Smooth muscle cell (in vitro differentiated cells): ENCODE results near the gene FBXO42. TPM values are rescaled to one million over a fixed set of nuclear protein-coding genes. Genes with fewer than 3 reads are reported as not detected.

Source experiments
- DNase-seq: peaks from one replicate; lab custom pipeline; 2025; ENCODE audit not compliant: unreplicated experiment; lab: John Stamatoyannopoulos, UW
- H2AFZ ChIP-seq: fragments of 200-600 bp; sonication (generic); 2 replicates; pipeline ENCODE4 v1.6.0; 2016; ENCODE audit warnings: antibody characterized with exemption, low read depth, mild to moderate bottlenecking
- H3F3A ChIP-seq: fragments of 200-600 bp; sonication (generic); 2 replicates; pipeline ENCODE4 v1.6.0; 2017; ENCODE audit warnings: antibody characterized with exemption, low read depth
- H3K27ac ChIP-seq: fragments of 200-600 bp; sonication (generic); 2 replicates; pipeline ENCODE4 v1.5.1; 2016; ENCODE audit warnings: low read depth, mild to moderate bottlenecking
- H3K27me3 ChIP-seq: fragments of 200-600 bp; sonication (generic); 2 replicates; pipeline ENCODE4 v1.6.1; 2016; ENCODE audit warnings: low read depth, mild to moderate bottlenecking
- H3K36me3 ChIP-seq: fragments of 200-600 bp; sonication (generic); 2 replicates; pipeline ENCODE4 v1.5.1; 2016; ENCODE audit warnings: low read depth
- H3K4me1 ChIP-seq: fragments of 200-600 bp; sonication (generic); 2 replicates; pipeline ENCODE4 v1.5.1; 2016; ENCODE audit warnings: low read depth
- H3K4me2 ChIP-seq: fragments of 200-600 bp; sonication (generic); 2 replicates; pipeline ENCODE4 v1.6.0; 2016; ENCODE audit warnings: mild to moderate bottlenecking
- H3K4me3 ChIP-seq: fragments of 200-600 bp; sonication (generic); 2 replicates; pipeline ENCODE4 v1.5.1; 2016; ENCODE audit warnings: mild to moderate bottlenecking
- H3K79me2 ChIP-seq: fragments of 200-600 bp; sonication (generic); 2 replicates; pipeline ENCODE4 v1.6.0; 2016; ENCODE audit warnings: low read depth, mild to moderate bottlenecking
- H3K9ac ChIP-seq: fragments of 200-600 bp; sonication (generic); 2 replicates; pipeline ENCODE4 v1.6.0; 2016; ENCODE audit warnings: low read depth
- H3K9me3 ChIP-seq: fragments of 200-600 bp; sonication (generic); replicated peaks from 2 replicates; pipeline ENCODE4 v1.5.1; 2016; ENCODE audit warnings: low read depth
- H4K20me1 ChIP-seq: fragments of 200-600 bp; sonication (generic); 2 replicates; pipeline ENCODE4 v1.6.0; 2016; ENCODE audit warnings: low read depth
- WGBS: methylation state at CpG from one replicate; pipeline ENCODE4 v1.1.7; 2016; ENCODE audit warnings: low lambda C conversion rate; 5-methylcytosine and 5-hydroxymethylcytosine counted together
- polyA plus RNA-seq: library from polyadenylated mRNA; unstranded; fragments of >200 nt; fragmentation: Nextera tagmentation; extraction: Ambion mirVana; gene quantifications from 2 replicates; pipeline ENCODE4 v1.2.1, GENCODE V29; 2016
- total RNA-seq: library from RNA; depleted of rRNA; stranded (reverse); fragments of >200 nt; gene quantifications from 2 replicates; pipeline ENCODE4 v1.2.3, GENCODE V29; 2014
- TF ChIP-seq, protein P1 (sequence below): fragments of 200-600 bp; sonication (generic); IDR thresholded peaks from 2 replicates; pipeline ENCODE4 v1.5.1; 2017; ENCODE audit warnings: borderline replicate concordance, mild to moderate bottlenecking, antibody characterized with exemption; ENCODE audit not compliant: insufficient read depth, poor library complexity, severe bottlenecking

Gene FBXO42
- total and polyA plus RNA-seq, 2 experiments from 2014 or later: 14.7 to 22.6 TPM

DNA sequence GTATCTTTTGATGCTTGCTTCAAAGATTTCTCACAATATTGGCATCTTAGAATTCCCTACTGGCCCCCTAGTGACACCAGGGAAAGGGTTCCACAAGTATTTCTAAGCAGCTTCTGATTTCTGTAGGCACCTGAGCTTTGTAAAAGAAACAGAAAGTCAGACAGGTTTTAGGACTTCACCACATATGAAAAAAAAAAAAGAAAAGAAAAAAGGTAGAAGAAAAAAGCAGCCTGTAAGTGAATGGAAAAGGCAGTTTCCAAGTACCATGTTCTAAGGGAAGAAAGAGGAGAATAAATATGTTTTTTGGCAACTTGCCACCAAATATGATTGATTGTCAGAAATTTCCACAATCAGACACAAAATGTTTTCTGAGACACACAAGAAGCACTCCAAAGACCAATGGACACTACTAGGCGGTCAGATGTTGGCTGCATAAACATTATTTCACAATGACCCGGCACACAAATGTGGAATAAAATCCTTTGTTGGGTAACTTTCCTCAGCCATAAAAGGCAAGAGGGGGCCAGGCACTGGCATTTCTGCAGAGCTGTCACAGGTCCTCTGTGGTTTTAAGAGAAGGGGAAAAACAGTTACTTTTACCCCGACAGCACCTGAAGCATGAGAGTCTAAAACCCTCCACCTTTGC is 102.6 kb downstream of the FBXO42 start:
- WGBS: 69% methylated on average over 3 of the region's 3 CpGs
- no peaks in the 10 kb centered on the region for H3K4me1 ChIP-seq
- no peak overlapping the region for H3K4me3 ChIP-seq
- no peak overlapping the region for H3K27ac ChIP-seq
- peaks cover 53% of the 10 kb centered on the region for H4K20me1 ChIP-seq
- TF ChIP-seq, protein P1, sequence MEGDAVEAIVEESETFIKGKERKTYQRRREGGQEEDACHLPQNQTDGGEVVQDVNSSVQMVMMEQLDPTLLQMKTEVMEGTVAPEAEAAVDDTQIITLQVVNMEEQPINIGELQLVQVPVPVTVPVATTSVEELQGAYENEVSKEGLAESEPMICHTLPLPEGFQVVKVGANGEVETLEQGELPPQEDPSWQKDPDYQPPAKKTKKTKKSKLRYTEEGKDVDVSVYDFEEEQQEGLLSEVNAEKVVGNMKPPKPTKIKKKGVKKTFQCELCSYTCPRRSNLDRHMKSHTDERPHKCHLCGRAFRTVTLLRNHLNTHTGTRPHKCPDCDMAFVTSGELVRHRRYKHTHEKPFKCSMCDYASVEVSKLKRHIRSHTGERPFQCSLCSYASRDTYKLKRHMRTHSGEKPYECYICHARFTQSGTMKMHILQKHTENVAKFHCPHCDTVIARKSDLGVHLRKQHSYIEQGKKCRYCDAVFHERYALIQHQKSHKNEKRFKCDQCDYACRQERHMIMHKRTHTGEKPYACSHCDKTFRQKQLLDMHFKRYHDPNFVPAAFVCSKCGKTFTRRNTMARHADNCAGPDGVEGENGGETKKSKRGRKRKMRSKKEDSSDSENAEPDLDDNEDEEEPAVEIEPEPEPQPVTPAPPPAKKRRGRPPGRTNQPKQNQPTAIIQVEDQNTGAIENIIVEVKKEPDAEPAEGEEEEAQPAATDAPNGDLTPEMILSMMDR: no peak
- no peaks in the 10 kb centered on the region for H3K9me3 ChIP-seq
- H3K4me2 ChIP-seq: peak overlapping the region; percentile 59
- H3F3A ChIP-seq: peaks cover 16% of the 10 kb centered on the region
- DNase-seq: no peak
- no peaks in the 10 kb centered on the region for H3K27me3 ChIP-seq
- H3K9ac ChIP-seq: no peak overlapping the region
- no peaks in the 10 kb centered on the region for H3K79me2 ChIP-seq
- no peak overlapping the region for H2AFZ ChIP-seq
- H3K36me3 ChIP-seq: no peaks in the 10 kb centered on the region

DNA sequence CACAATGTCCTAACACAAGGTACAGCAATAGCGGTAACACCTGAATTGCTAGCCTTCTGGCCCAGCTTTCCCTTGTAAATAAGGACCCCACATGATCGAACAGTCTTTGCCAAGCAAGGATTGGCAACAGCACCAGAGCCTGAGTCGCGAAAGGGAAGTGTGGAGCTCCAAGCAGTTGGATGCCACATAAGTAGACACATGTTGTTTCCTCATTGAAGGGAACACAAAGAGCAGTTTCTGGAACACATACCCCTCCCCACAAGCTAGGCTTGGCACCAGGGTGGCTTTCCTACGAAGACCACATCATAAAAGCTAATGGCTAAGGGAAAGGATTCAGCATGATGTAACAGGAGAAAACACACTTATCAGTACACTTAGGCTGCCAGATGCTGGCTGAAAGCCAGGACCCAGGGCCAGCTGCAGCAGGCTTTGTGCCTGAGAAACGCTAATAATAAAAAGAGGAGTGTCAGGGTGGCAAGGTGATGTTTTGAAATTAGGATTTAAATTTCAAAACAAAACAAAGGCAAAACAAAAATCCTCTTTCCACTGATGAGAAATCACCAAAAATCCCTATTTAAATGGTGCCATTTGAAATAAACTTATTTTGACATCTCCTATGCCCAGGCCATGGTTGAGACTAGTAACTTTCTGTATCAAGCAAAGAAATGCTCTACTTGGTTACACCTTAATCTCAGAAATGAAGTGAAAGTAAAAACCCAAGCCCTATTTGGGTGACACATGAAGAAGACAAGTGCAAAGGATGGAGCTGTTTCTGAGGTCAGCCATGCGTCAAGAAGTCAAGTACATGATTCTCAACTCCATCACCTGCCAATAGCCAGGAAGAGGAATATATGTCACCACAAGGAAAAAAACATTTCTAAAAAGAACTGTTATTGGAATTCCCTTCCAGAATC is 103.4 kb downstream of the FBXO42 start:
- WGBS: 60% methylated on average over 7 of the region's 7 CpGs
- H3K79me2 ChIP-seq: no peaks in the 10 kb centered on the region

DNA sequence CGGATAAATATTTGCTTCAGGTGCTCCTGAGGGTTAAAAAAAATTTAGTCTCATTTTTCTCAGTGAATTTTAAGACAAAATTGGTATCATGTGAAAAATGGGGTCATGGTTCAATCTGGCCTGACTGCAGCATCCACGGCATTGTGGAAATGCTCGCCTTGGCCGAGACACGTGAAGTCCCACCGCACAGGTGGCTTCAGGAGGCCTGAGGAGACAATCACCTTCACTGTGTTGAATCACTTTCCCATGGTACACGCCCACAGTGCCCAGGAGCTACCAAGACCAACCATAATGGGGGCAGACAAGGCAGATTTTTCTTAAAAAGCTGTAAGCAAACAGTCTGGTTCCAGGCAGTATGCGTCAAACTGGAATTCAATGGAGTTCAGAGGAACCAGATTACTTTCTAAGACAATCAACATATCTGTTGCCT is 104.3 kb downstream of the FBXO42 start:
- Histone ChIP-seq H3K27ac (peak overlapping the region; percentile 1), H3K79me2 (no peaks in the 10 kb centered on the region), H3F3A (peaks cover 16% of the 10 kb centered on the region), H3K4me1 (peaks cover 4% of the 10 kb centered on the region), H3K4me3 (no peak overlapping the region), H3K36me3 (no peaks in the 10 kb centered on the region), H3K9ac (no peak overlapping the region), H3K27me3 (no peaks in the 10 kb centered on the region), H2AFZ (no peak overlapping the region), H4K20me1 (peaks cover 46% of the 10 kb centered on the region), H3K4me2 (peak overlapping the region; percentile 59), H3K9me3 (no peaks in the 10 kb centered on the region)
- TF ChIP-seq, protein P1: no peak
- WGBS: 90% methylated on average over 8 of the region's 8 CpGs
- DNase-seq: no peak

More for the DNA sequence above, 103.4 kb downstream of the FBXO42 start:
- Histone ChIP-seq H2AFZ (no peak overlapping the region), H3K9ac (no peak overlapping the region), H3K27me3 (no peaks in the 10 kb centered on the region), H4K20me1 (peaks cover 46% of the 10 kb centered on the region), H3K27ac (peak overlapping the region; percentile 1), H3K4me1 (peaks cover 4% of the 10 kb centered on the region), H3F3A (peaks cover 16% of the 10 kb centered on the region), H3K4me3 (no peak overlapping the region), H3K36me3 (no peaks in the 10 kb centered on the region), H3K4me2 (peak overlapping the region; percentile 59), H3K9me3 (no peaks in the 10 kb centered on the region)
- DNase-seq: peak; percentile 15
- TF ChIP-seq, protein P1: no peak
